Measurements from ENCODE around the gene TJP1. TPM values are rescaled to one million over a fixed set of nuclear protein-coding genes. Genes with fewer than 3 reads are reported as not detected.

The TJP1 gene
- total RNA-seq, 2 donors from 2014 or later, result 131 to 145 TPM

GRCh38 chr15:29704950-29705597 is 117.2 kb downstream of the TJP1 start:
- Histone ChIP-seq H3K36me3 (ENCODE audit: control insufficient read depth, insufficient read depth, low read length) (peaks cover 98% of the 10 kb centered on the region), H3K4me3 (ENCODE audit: low read length) (no peak overlapping the region), H3K27ac (ENCODE audit: low read depth, low read length) (no peak overlapping the region), H3K27me3 (ENCODE audit: control insufficient read depth, insufficient read depth, low read length, poor library complexity, severe bottlenecking) (no peaks in the 10 kb centered on the region), H3K9me3 (ENCODE audit: control insufficient read depth, low read length) (no peaks in the 10 kb centered on the region), H3K9ac (ENCODE audit: extremely low read depth, low read length, poor library complexity, severe bottlenecking) (no peak overlapping the region), H3K4me1 (ENCODE audit: control insufficient read depth, insufficient read depth, low read length) (no peaks in the 10 kb centered on the region)
- Mint-ChIP-seq H3K36me3 (ENCODE audit: low read depth) (peaks cover 81% of the 10 kb centered on the region), H3K4me3 (no peak overlapping the region), H3K9me3 (no peaks in the 10 kb centered on the region), H3K27me3 (ENCODE audit: insufficient read depth) (no peaks in the 10 kb centered on the region), H3K4me1 (no peaks in the 10 kb centered on the region), H3K27ac (no peak overlapping the region)
- DNase-seq, result no peak
- TF ChIP-seq CTCF (conservative IDR thresholded peaks at IDR 0.05), result no peak
- 92 to 95% methylated on average over 6 of the region's 6 CpGs for WGBS, 2 experiments (ENCODE audit: insufficient coverage in 1 of 2, insufficient read length in 1 of 2)

DNA sequence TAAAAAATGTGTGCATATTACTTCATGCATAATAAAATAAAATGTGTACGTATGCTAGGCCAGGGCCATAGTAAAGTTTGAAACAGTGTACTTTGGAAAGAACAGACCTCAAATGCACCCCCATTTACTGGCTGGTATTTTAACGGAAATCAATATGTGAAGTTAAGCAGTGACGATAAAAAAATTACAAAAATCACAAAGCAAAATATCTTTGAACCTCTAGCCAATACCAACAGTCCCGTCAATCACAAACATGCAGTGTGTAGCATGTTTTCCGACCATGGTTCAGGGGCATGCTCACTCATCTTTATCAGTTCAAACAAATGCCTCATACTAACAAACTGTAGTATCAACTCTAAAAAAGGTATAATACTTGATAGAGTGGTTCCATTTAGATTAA is 121.1 kb downstream of the TJP1 start:
- H3K4me1 Mint-ChIP-seq, result no peaks in the 10 kb centered on the region
- H3K9me3 Mint-ChIP-seq, result no peaks in the 10 kb centered on the region
- Histone ChIP-seq H3K27me3 (ENCODE audit: control insufficient read depth, insufficient read depth, low read length, poor library complexity, severe bottlenecking) (no peaks in the 10 kb centered on the region), H3K9me3 (ENCODE audit: control insufficient read depth, low read length) (no peaks in the 10 kb centered on the region), H3K36me3 (ENCODE audit: control insufficient read depth, insufficient read depth, low read length) (peaks cover 89% of the 10 kb centered on the region), H3K27ac (ENCODE audit: low read depth, low read length) (no peak overlapping the region), H3K9ac (ENCODE audit: extremely low read depth, low read length, poor library complexity, severe bottlenecking) (no peak overlapping the region), H3K4me1 (ENCODE audit: control insufficient read depth, insufficient read depth, low read length) (no peaks in the 10 kb centered on the region), H3K4me3 (ENCODE audit: low read length) (no peak overlapping the region)
- peaks cover 55% of the 10 kb centered on the region for H3K36me3 Mint-ChIP-seq (ENCODE audit: low read depth)
- no peak overlapping the region for H3K4me3 Mint-ChIP-seq
- H3K27me3 Mint-ChIP-seq (ENCODE audit: insufficient read depth), result no peaks in the 10 kb centered on the region
- 96 to 100% methylated on average over 2 to 5 of the region's 5 CpGs for WGBS, 2 experiments (ENCODE audit: insufficient coverage in 1 of 2, insufficient read length in 1 of 2)
- no peak overlapping the region for H3K27ac Mint-ChIP-seq
- no peak for TF ChIP-seq CTCF (conservative IDR thresholded peaks at IDR 0.05)
- no peak for DNase-seq

GRCh38 chr15:29700296-29700695 is 122.0 kb downstream of the TJP1 start:
- Mint-ChIP-seq H3K27me3 (ENCODE audit: insufficient read depth) (no peaks in the 10 kb centered on the region), H3K4me1 (no peaks in the 10 kb centered on the region)
- DNase-seq, result no peak

More at GRCh38 chr15:29700296-29700695, 122.0 kb downstream of the TJP1 start:
- TF ChIP-seq CTCF (conservative IDR thresholded peaks at IDR 0.05), result no peak
- H3K27ac ChIP-seq (ENCODE audit: low read depth, low read length), result no peak overlapping the region
- H3K36me3 Mint-ChIP-seq (ENCODE audit: low read depth), result peaks cover 47% of the 10 kb centered on the region
- H3K4me3 Mint-ChIP-seq, result no peak overlapping the region
- no peak overlapping the region for H3K9ac ChIP-seq (ENCODE audit: extremely low read depth, low read length, poor library complexity, severe bottlenecking)
- no peak overlapping the region for H3K27ac Mint-ChIP-seq
- H3K9me3 ChIP-seq (ENCODE audit: control insufficient read depth, low read length), result no peaks in the 10 kb centered on the region
- H3K27me3 ChIP-seq (ENCODE audit: control insufficient read depth, insufficient read depth, low read length, poor library complexity, severe bottlenecking), result no peaks in the 10 kb centered on the region
- H3K4me3 ChIP-seq (ENCODE audit: low read length), result no peak overlapping the region
- no peaks in the 10 kb centered on the region for H3K4me1 ChIP-seq (ENCODE audit: control insufficient read depth, insufficient read depth, low read length)
- H3K9me3 Mint-ChIP-seq, result no peaks in the 10 kb centered on the region
- peaks cover 80% of the 10 kb centered on the region for H3K36me3 ChIP-seq (ENCODE audit: control insufficient read depth, insufficient read depth, low read length)
- WGBS, 2 experiments (ENCODE audit: insufficient coverage in 1 of 2, insufficient read length in 1 of 2), result 87 to 88% methylated on average over 1 to 3 of the region's 3 CpGs
